HEK293 (cell line): Measurements from ENCODE around the gene ACAP1.
A peak's percentile ranks its signal among the peaks of the same experiment; 100 is the strongest.

Experiments
- CTCF ChIA-PET: fragments of 350-600 bp; formaldehyde crosslinking; extraction: SDS; loops from one replicate; lab custom pipeline; 2021; ENCODE audit warnings: antibody characterized with exemption; lab: Yijun Ruan, JAX
- POLR2A ChIA-PET: fragments of 300-600 bp; formaldehyde crosslinking; extraction: SDS; loops from one replicate; lab custom pipeline; 2020; ENCODE audit warnings: antibody characterized with exemption, inconsistent platforms; lab: Yijun Ruan, JAX
- H3K27ac ChIP-seq: fragments of 200-500 bp; sonication (Bioruptor generic); 2 replicates; pipeline ENCODE4 v1.5.1; 2014; ENCODE audit warnings: low read depth, low read length, control low read depth, inconsistent platforms; ENCODE audit errors: extremely low read depth
- H3K36me3 ChIP-seq, 2 experiments: fragments of 200-500 bp in 1 of 2; sonication (Bioruptor generic) in 1 of 2; 1 replicate in 1 of 2; 2 replicates in 1 of 2; pipeline ENCODE4 v1.5.1; 2014 to 2017; ENCODE audit warnings: inconsistent platforms in 2 of 2, low read length in 2 of 2; ENCODE audit not compliant: control insufficient read depth in 2 of 2, insufficient read depth in 1 of 2
- H3K4me1 ChIP-seq: fragments of 200-500 bp; sonication (Bioruptor generic); 2 replicates; pipeline ENCODE4 v1.5.1; 2014; ENCODE audit warnings: mild to moderate bottlenecking, low read length, inconsistent platforms; ENCODE audit not compliant: control insufficient read depth, insufficient read depth
- H3K4me3 ChIP-seq: 2 replicates; pipeline ENCODE4 v1.5.1; 2011; ENCODE audit warnings: low read depth, mild to moderate bottlenecking, control low read depth, low read length, moderate library complexity
- H3K9me3 ChIP-seq: fragments of 200-500 bp; sonication (Bioruptor generic); 2 replicates; pipeline ENCODE4 v1.5.1; 2014; ENCODE audit warnings: low read depth, low read length, inconsistent platforms; ENCODE audit not compliant: control insufficient read depth, insufficient read depth
- FEZF1 ChIP-seq: fragments of 450-650 bp; formaldehyde crosslinking; IDR thresholded peaks from 2 replicates; pipeline ENCODE4 v1.5.1; 2016; ENCODE audit warnings: missing biosample characterization, missing genetic modification characterization
- GLI4 ChIP-seq: fragments of 450-650 bp; formaldehyde crosslinking; IDR thresholded peaks from 2 replicates; pipeline ENCODE4 v1.5.1; 2016; ENCODE audit warnings: missing biosample characterization, missing genetic modification characterization
- KLF16 ChIP-seq: fragments of 450-650 bp; formaldehyde crosslinking; IDR thresholded peaks from 2 replicates; pipeline ENCODE4 v1.5.1; 2017; ENCODE audit warnings: missing biosample characterization, missing genetic modification characterization
- KLF7 ChIP-seq: fragments of 450-650 bp; formaldehyde crosslinking; IDR thresholded peaks from 2 replicates; pipeline ENCODE4 v1.5.1; 2016; ENCODE audit warnings: missing biosample characterization, missing genetic modification characterization, borderline replicate concordance
- MZF1 ChIP-seq: fragments of 450-650 bp; formaldehyde crosslinking; IDR thresholded peaks from 2 replicates; pipeline ENCODE4 v1.5.1; 2017; ENCODE audit warnings: missing biosample characterization, missing genetic modification characterization, borderline replicate concordance
- PRDM1 ChIP-seq: fragments of 450-650 bp; formaldehyde crosslinking; IDR thresholded peaks from 2 replicates; pipeline ENCODE4; 2016; ENCODE audit warnings: missing biosample characterization, missing genetic modification characterization
- PRDM4 ChIP-seq: fragments of 450-650 bp; formaldehyde crosslinking; IDR thresholded peaks from 2 replicates; pipeline ENCODE4 v1.5.1; 2017; ENCODE audit warnings: missing biosample characterization, missing genetic modification characterization
- SP3 ChIP-seq: fragments of 450-650 bp; formaldehyde crosslinking; IDR thresholded peaks from 2 replicates; pipeline ENCODE4 v1.5.1; 2016; ENCODE audit warnings: missing biosample characterization, missing genetic modification characterization
- YY1 ChIP-seq: fragments of 450-650 bp; formaldehyde crosslinking; IDR thresholded peaks from 2 replicates; pipeline ENCODE4 v1.5.1; 2018; ENCODE audit warnings: missing biosample characterization, missing genetic modification characterization
- ZBTB17 ChIP-seq: fragments of 450-650 bp; formaldehyde crosslinking; IDR thresholded peaks from 2 replicates; pipeline ENCODE4 v1.5.1; 2016; ENCODE audit warnings: missing biosample characterization, missing genetic modification characterization
- ZFHX2 ChIP-seq: fragments of 450-650 bp; formaldehyde crosslinking; conservative IDR thresholded peaks from 2 replicates; pipeline ENCODE4 v1.5.1; 2016; ENCODE audit warnings: missing biosample characterization, missing genetic modification characterization
- ZFP69B ChIP-seq: fragments of 450-650 bp; formaldehyde crosslinking; IDR thresholded peaks from 2 replicates; pipeline ENCODE4 v1.5.1; 2016; ENCODE audit warnings: missing biosample characterization, missing genetic modification characterization
- ZNF302 ChIP-seq: fragments of 450-650 bp; formaldehyde crosslinking; IDR thresholded peaks from 2 replicates; pipeline ENCODE4 v1.5.1; 2016; ENCODE audit warnings: missing biosample characterization, missing genetic modification characterization, low read depth
- ZNF311 ChIP-seq: fragments of 450-650 bp; formaldehyde crosslinking; IDR thresholded peaks from 2 replicates; pipeline ENCODE4 v1.5.1; 2017; ENCODE audit warnings: missing biosample characterization, missing genetic modification characterization, borderline replicate concordance
- ZNF366 ChIP-seq: fragments of 450-650 bp; formaldehyde crosslinking; conservative IDR thresholded peaks from 2 replicates; pipeline ENCODE4 v1.5.1; 2016; ENCODE audit warnings: missing biosample characterization, missing genetic modification characterization
- ZNF394 ChIP-seq: fragments of 450-650 bp; formaldehyde crosslinking; IDR thresholded peaks from 2 replicates; pipeline ENCODE4 v1.5.1; 2016; ENCODE audit warnings: missing biosample characterization, missing genetic modification characterization, mild to moderate bottlenecking, moderate library complexity, borderline replicate concordance
- ZNF416 ChIP-seq: fragments of 450-650 bp; formaldehyde crosslinking; IDR thresholded peaks from 2 replicates; pipeline ENCODE4 v1.5.1; 2016; ENCODE audit warnings: missing biosample characterization, missing genetic modification characterization
- ZNF473 ChIP-seq: fragments of 450-650 bp; formaldehyde crosslinking; IDR thresholded peaks from 2 replicates; pipeline ENCODE4 v1.5.1; 2017; ENCODE audit warnings: missing biosample characterization, missing genetic modification characterization
- ZNF518A ChIP-seq: fragments of 450-650 bp; formaldehyde crosslinking; conservative IDR thresholded peaks from 2 replicates; pipeline ENCODE4 v1.5.1; 2016; ENCODE audit warnings: low read depth, missing biosample characterization, missing genetic modification characterization
- ZNF560 ChIP-seq: fragments of 450-650 bp; formaldehyde crosslinking; IDR thresholded peaks from 2 replicates; pipeline ENCODE4 v1.5.1; 2017; ENCODE audit warnings: missing biosample characterization, missing genetic modification characterization, borderline replicate concordance
- ZNF571 ChIP-seq: fragments of 450-650 bp; formaldehyde crosslinking; IDR thresholded peaks from 2 replicates; pipeline ENCODE4 v1.5.0; 2017; ENCODE audit warnings: missing biosample characterization, missing genetic modification characterization
- ZNF660 ChIP-seq: fragments of 450-650 bp; IDR thresholded peaks from 2 replicates; pipeline ENCODE4 v1.5.1; 2018; ENCODE audit warnings: missing biosample characterization, mild to moderate bottlenecking, missing genetic modification characterization

ACAP1 gene

GRCh38 chr17:7313088-7313889, 23.0 kb upstream of the ACAP1 start (continued):
- peak; percentile 67 for TF ChIP-seq FEZF1 (tag by site-specific recombination)

GRCh38 chr17:7313890-7314718, 22.2 kb upstream of the ACAP1 start:
- CTCF ChIA-PET = interaction anchor here (0.6 to 4.1 kb wide), 11 partner anchors 8 to 1908 kb away, joined by 3 to 22 read pairs (median 5); partner anchors contain the start of genes ACADVL, DLG4 and NEURL4
- peaks cover 46 to 82% of the 10 kb centered on the region in 2 experiments for H3K36me3 ChIP-seq
- peak overlapping the region; percentile 98 for H3K27ac ChIP-seq
- H3K4me1 ChIP-seq = peaks cover 19% of the 10 kb centered on the region
- no peaks in the 10 kb centered on the region for H3K9me3 ChIP-seq
- peak overlapping the region; percentile 87 for H3K4me3 ChIP-seq
- POLR2A ChIA-PET = interaction anchor here (0.6 to 4.1 kb wide), 12 partner anchors 8 to 123 kb away, joined by 3 to 42 read pairs (median 4); partner anchors contain the start of genes ACADVL, DLG4, DVL2 and GABARAP
- TF ChIP-seq ZNF394 (tag by site-specific recombination) = peak; percentile 79
- TF ChIP-seq ZNF560 (tag by site-specific recombination) = no peak
- peak; percentile 86 for TF ChIP-seq ZBTB17 (tag by site-specific recombination)
- peak; percentile 82 for TF ChIP-seq ZNF366 (tag by site-specific recombination)
- peak; percentile 76 for TF ChIP-seq PRDM4
- peak; percentile 95 for TF ChIP-seq PRDM1
- TF ChIP-seq ZNF571 (tag by site-specific recombination) = no peak
- TF ChIP-seq, all 188 proteins: peak for 5

GRCh38 chr17:7314719-7315569, 21.4 kb upstream of the ACAP1 start, which contains the start of gene GPS2:
TSS of gene GPS2 (minus strand) at chr17:7315360. CDS start at chr17:7315052, 308 bp downstream.
- ChIA-PET POLR2A (interaction anchor here (0.6 to 4.1 kb wide), 10 partner anchors 15 to 388 kb away, joined by 3 to 42 read pairs (median 4); partner anchors contain the start of genes ACADVL, DLG4, NEURL4 and PHF23), CTCF (interaction anchor here (0.6 to 4.1 kb wide), 5 partner anchors 11 to 1909 kb away, joined by 5 to 22 read pairs (median 6); no protein-coding TSS in a partner anchor)
- peak within 1 kb of the TSS; percentile 98 for H3K27ac ChIP-seq
- H3K9me3 ChIP-seq = no peaks in the 10 kb centered on the region
- peaks cover 11% of the 10 kb centered on the region for H3K4me1 ChIP-seq
- peaks cover 39 to 75% of the 10 kb centered on the region in 2 experiments for H3K36me3 ChIP-seq
- peak within 1 kb of the TSS; percentile 87 for H3K4me3 ChIP-seq
- TF ChIP-seq ZFP69B (tag by site-specific recombination) (peak; percentile 73; the same call in 1 of the 2 replicates), MZF1 (no peak), KLF16 (peak; percentile 28; the same call in 1 of the 2 replicates), ZFHX2 (tag by site-specific recombination) (peak; percentile 82), YY1 (peak; percentile 58), ZNF416 (tag by site-specific recombination) (no peak), ZNF518A (peak; percentile 86), ZNF302 (tag by site-specific recombination) (no peak), GLI4 (tag by site-specific recombination) (0 out of 2 replicates have a peak, but pooled peaks have one; percentile 17), SP3 (tag by site-specific recombination) (peak; percentile 58), KLF7 (tag by site-specific recombination) (no peak), ZNF311 (tag by site-specific recombination) (no peak), ZNF473 (tag by site-specific recombination) (no peak), ZNF660 (no peak; the same call in 1 of the 2 replicates)
